ENCODE results near the gene NEDD4L. TPM values are rescaled to one million over a fixed set of nuclear protein-coding genes. Genes with fewer than 3 reads are reported as not detected.

NEDD4L gene
- total and polyA plus RNA-seq, 10 of the 15 experiments (the other 5 are each of a cell fraction or from before 2014, with no cell fraction given): 7.4 to 24.0 (median 17.7) TPM

GRCh38 chr18:58093311-58093803 lies 49.3 kb downstream of the NEDD4L start (continued):
- TF ChIP-seq MLLT1 (IDR thresholded peaks at IDR 0.05): no peak
- TF ChIP-seq PRDM15 (CRISPR knock-in tag; IDR thresholded peaks at IDR 0.05): no peak
- TF ChIP-seq RAD51 (IDR thresholded peaks at IDR 0.05): no peak

- in situ Hi-C loops (cut with MboI) (no loop called here), intact Hi-C loops (cut with micrococcal nuclease; ENCODE audit: unreplicated experiment) (no loop called here)
- ChIA-PET CTCF (interaction anchor here (1.2 to 3.0 kb wide), 3 partner anchors 12 to 42 kb away, joined by 4 to 15 read pairs (median 5); no protein-coding TSS in a partner anchor), SMC1A (ENCODE audit: uncharacterized antibody, unreplicated experiment) (interaction anchor here (1.1 to 1.7 kb wide), 5 partner anchors 15 to 43 kb away, joined by 3 to 11 read pairs (median 4); no protein-coding TSS in a partner anchor), POLR2A (interaction anchor here (0.8 to 1.5 kb wide), 2 partner anchors 15 to 45 kb away, joined by 3 to 5 read pairs; no protein-coding TSS in a partner anchor), RAD21 (ENCODE audit: unreplicated experiment) (interaction anchor here (1.1 to 1.3 kb wide), 4 partner anchors 15 to 26 kb away, joined by 3 to 9 read pairs (median 4); no protein-coding TSS in a partner anchor)
- H2AFZ ChIP-seq (ENCODE audit: control insufficient read depth, low read depth, low read length): no peak overlapping the region
- no peak for FAIRE-seq
- H3K79me2 ChIP-seq (ENCODE audit: control insufficient read depth, insufficient read depth, low read length): no peaks in the 10 kb centered on the region
- no peak for DNase-seq (ENCODE audit: low read depth, low spot score)
- H3K9me3 ChIP-seq (replicated peaks; ENCODE audit: control insufficient read depth, insufficient read depth, low read length): no peaks in the 10 kb centered on the region
- no peak for ATAC-seq
- peaks cover 22% of the 10 kb centered on the region for H3K4me1 ChIP-seq (ENCODE audit: control insufficient read depth, insufficient read depth, low read length)
- H3K4me3 ChIP-seq: no peak overlapping the region
- H3K4me2 ChIP-seq (ENCODE audit: control insufficient read depth, insufficient read depth): no peak overlapping the region
- no peak overlapping the region for H3K27ac ChIP-seq (ENCODE audit: control insufficient read depth, insufficient read depth)
- TF ChIP-seq SPI1 (IDR thresholded peaks at IDR 0.05; ENCODE audit: borderline replicate concordance, insufficient read depth, low read depth, low read length) (no peak), NFYB (IDR thresholded peaks at IDR 0.05; ENCODE audit: insufficient read depth, low read depth, low read length) (no peak), ZNF24 (IDR thresholded peaks at IDR 0.05) (no peak)
- no peak overlapping the region for H3K9ac ChIP-seq (ENCODE audit: control insufficient read depth, insufficient read depth, low read length)
- no peaks in the 10 kb centered on the region for H3K27me3 ChIP-seq (replicated peaks in 1 of 2; ENCODE audit: control insufficient read depth in 2 of 2, insufficient read depth in 2 of 2, low read length in 1 of 2)
- no peaks in the 10 kb centered on the region for H3K36me3 ChIP-seq (ENCODE audit: control insufficient read depth in 2 of 2, insufficient read depth in 2 of 2, low read length in 1 of 2)
- 57% methylated on average over 8 of the region's 8 CpGs for WGBS (ENCODE audit: insufficient coverage, insufficient replicate concordance, low lambda C conversion rate, missing lambda C conversion rate)
- BruUV-seq (replicated peaks): no TSS peak
- H4K20me1 ChIP-seq (ENCODE audit: control insufficient read depth, insufficient read depth): no peaks in the 10 kb centered on the region
Measured at GRCh38 chr18:58095222-58095621, 51.2 kb downstream of the NEDD4L start.
